T-cell (primary cell): ENCODE results near the gene MPDU1. TPM values are rescaled to one million over a fixed set of nuclear protein-coding genes. Genes with fewer than 3 reads are reported as not detected.
A peak's percentile ranks its signal among the peaks of the same experiment; 100 is the strongest.
"Not testable (repeated sequence)": the region's sequence is repeated elsewhere in the genome, so short reads cannot be mapped to it uniquely, and the experiment has no call there.

ENCODE experiments used
- ATAC-seq, 4 experiments: fragments of 200-7000 bp in 3 of 4; fragments of 150-1000 bp in 1 of 4; cut with Tn5 transposase; replicated peaks in 1 of 4; 1 replicate in 3 of 4; 2 replicates in 1 of 4; pipeline ENCODE4 v1.10.0; 2021; ENCODE audit warnings: moderate library complexity in 3 of 4, mild to moderate bottlenecking in 2 of 4, moderate number of reproducible peaks in 1 of 4
- CTCF ChIA-PET, 2 donors: fragments of 300-600 bp; sonication (Branson Sonifier 250); formaldehyde crosslinking; loops; one replicate each; lab custom pipeline; 2022; ENCODE audit warnings: antibody characterized with exemption in 2 of 2; lab: Charles Lee
- POLR2A ChIA-PET, 2 donors: fragments of 300-600 bp; sonication (Branson Sonifier 250); formaldehyde crosslinking; loops; one replicate each; lab custom pipeline; 2022; ENCODE audit warnings: antibody characterized with exemption in 2 of 2; lab: Charles Lee
- DNase-seq, 35 experiments: peaks; one replicate each; pipeline versions ENCODE4 v3.0.0 to v3.0.0-alpha.2; 2013 to 2023
- H3K27ac ChIP-seq: one replicate; pipeline ENCODE4 v1.5.1; 2013; ENCODE audit warnings: low read length
- H3K27me3 ChIP-seq, 2 experiments: replicated peaks in 1 of 2; 1 replicate in 1 of 2; 2 replicates in 1 of 2; pipeline versions ENCODE4 v1.6.1 to v1.7.0; 2013; ENCODE audit warnings: low read length in 1 of 2, mixed read lengths in 1 of 2; ENCODE audit not compliant: control insufficient read depth in 2 of 2, insufficient read depth in 2 of 2; ENCODE audit errors: extremely low read depth in 1 of 2
- H3K36me3 ChIP-seq, 2 donors: 1 replicate in 1 of 2; 2 replicates in 1 of 2; pipeline versions ENCODE4 v1.6.1 to v1.7.0; 2013; ENCODE audit warnings: low read length in 1 of 2; ENCODE audit not compliant: control insufficient read depth in 2 of 2, insufficient read depth in 1 of 2; ENCODE audit errors: extremely low read depth in 1 of 2
- H3K4me1 ChIP-seq, 2 experiments: 1 replicate in 1 of 2; 2 replicates in 1 of 2; pipeline versions ENCODE4 v1.6.1 to v1.7.0; 2013; ENCODE audit warnings: low read length in 2 of 2, mixed read lengths in 1 of 2; ENCODE audit not compliant: insufficient read depth in 2 of 2, control insufficient read depth in 1 of 2; ENCODE audit errors: extremely low read depth in 1 of 2
- H3K4me3 ChIP-seq, 2 donors: 1 replicate in 1 of 2; 2 replicates in 1 of 2; pipeline versions ENCODE4 v1.5.1 to v1.7.0; 2013; ENCODE audit warnings: mild to moderate bottlenecking in 2 of 2, low read length in 1 of 2, moderate library complexity in 1 of 2; ENCODE audit not compliant: control insufficient read depth in 1 of 2; ENCODE audit errors: extremely low read depth in 1 of 2
- H3K9me3 ChIP-seq: 2 replicates; pipeline ENCODE4 v1.7.0; 2013
- H3K27ac Mint-ChIP-seq, 2 donors: one replicate each; pipeline ENCODE4 v1.8.0; 2020 to 2021; ENCODE audit warnings: mild to moderate bottlenecking in 2 of 2, mixed read lengths in 2 of 2
- H3K27me3 Mint-ChIP-seq, 2 donors: one replicate each; pipeline ENCODE4 v1.8.0; 2021 to 2022; ENCODE audit warnings: mixed read lengths in 2 of 2
- H3K36me3 Mint-ChIP-seq: one replicate; pipeline ENCODE4 v1.8.0; 2021; ENCODE audit warnings: mixed read lengths
- H3K4me1 Mint-ChIP-seq, 3 donors: one replicate each; pipeline ENCODE4 v1.8.0; 2020 to 2022; ENCODE audit warnings: mixed read lengths in 3 of 3, mild to moderate bottlenecking in 1 of 3
- H3K4me3 Mint-ChIP-seq, 3 donors: one replicate each; pipeline ENCODE4 v1.8.0; 2020 to 2022; ENCODE audit warnings: mild to moderate bottlenecking in 3 of 3, mixed read lengths in 3 of 3, moderate library complexity in 3 of 3
- H3K9me3 Mint-ChIP-seq, 3 donors: one replicate each; pipeline ENCODE4 v1.8.0; 2020 to 2022; ENCODE audit warnings: mixed read lengths in 3 of 3
- WGBS: methylation state at CpG from one replicate; pipeline ENCODE4 v1.1.5; 2013; ENCODE audit warnings: missing lambda C conversion rate; ENCODE audit not compliant: insufficient coverage; 5-methylcytosine and 5-hydroxymethylcytosine counted together
- total RNA-seq, 35 experiments: library from RNA in 6 of 35; stranded (reverse) in 6 of 35; fragments of 120-200 nt in 1 of 35; gene quantifications; one replicate each; pipeline versions ENCODE4 v1.2.1 to v1.2.4 and lab custom pipeline; 2013 to 2026

The MPDU1 gene
- total RNA-seq, 5 donors from 2014 or later (not counting 1 experiment from before 2014, with no cell fraction given), result 27.0 to 31.4 (median 28.6) TPM

- no peak within 1 kb of the TSS for H3K27ac Mint-ChIP-seq
- ATAC-seq (peak in 1 of 4 experiments; percentile 5), DNase-seq (no peak)
- peaks cover 9 to 73% of the 10 kb centered on the region in 2 donors for H3K36me3 ChIP-seq
- no peaks in the 10 kb centered on the region for H3K27me3 ChIP-seq
- no peaks in the 10 kb centered on the region for H3K9me3 Mint-ChIP-seq
- H3K4me1 ChIP-seq, result peaks cover 2 to 19% of the 10 kb centered on the region in 2 experiments
- H3K4me3 ChIP-seq, result no peak within 1 kb of the TSS
- no peaks in the 10 kb centered on the region for H3K9me3 ChIP-seq
- H3K27me3 Mint-ChIP-seq, result no peaks in the 10 kb centered on the region
- H3K36me3 Mint-ChIP-seq, result peaks cover 38% of the 10 kb centered on the region
- H3K27ac ChIP-seq, result no peak within 1 kb of the TSS
- H3K4me3 Mint-ChIP-seq, result no peak within 1 kb of the TSS
- CTCF ChIA-PET, result interaction anchor here (0.6 to 1.5 kb wide), 5 partner anchors 74 to 153 kb away, joined by 3 to 6 read pairs (median 4); no protein-coding TSS in a partner anchor
- WGBS, result 83% methylated on average over 17 of the region's 24 CpGs
- peaks cover 3 to 9% (median 4%) of the 10 kb centered on the region in 3 donors for H3K4me1 Mint-ChIP-seq
- POLR2A ChIA-PET, result interaction anchor here in 1 of 2 donors (0.6 to 1.2 kb wide), 2 partner anchors 98 to 352 kb away, joined by 3 to 4 read pairs; no protein-coding TSS in a partner anchor
Observed at GRCh38 chr17:7589891-7590691, 6.4 kb downstream of the MPDU1 start, which contains the start of gene SOX15. SOX15 (minus strand) TSS chr17:7590094; CDS start chr17:7589676, 418 bp downstream.

DNA sequence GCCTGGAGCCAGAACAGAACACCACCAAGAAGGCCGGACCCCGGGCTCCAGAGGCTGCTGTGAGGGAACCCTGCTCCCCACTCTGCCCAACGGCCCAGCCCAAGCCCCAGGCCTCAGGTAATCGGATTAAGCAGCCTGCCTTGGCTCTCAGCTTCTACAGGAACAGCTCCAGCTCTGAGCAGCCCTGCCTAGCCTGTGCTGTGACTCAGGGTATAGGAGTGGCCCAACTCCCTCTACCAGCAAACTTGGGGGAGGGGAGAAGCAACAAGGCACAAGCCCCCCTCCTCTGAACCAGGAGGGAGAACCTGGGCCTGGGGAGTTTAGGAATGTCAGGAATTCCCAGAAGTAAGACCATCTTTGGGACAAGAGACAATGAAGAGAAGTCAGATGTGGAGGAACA lies 7.1 kb downstream of the MPDU1 start:
- H3K4me1 ChIP-seq, result peaks cover 0 to 13% of the 10 kb centered on the region in 2 experiments
- ATAC-seq (no peak), DNase-seq (no peak)
- ChIA-PET POLR2A (no interaction called here), CTCF (interaction anchor here in 1 of 2 donors (0.6 kb wide), 1 partner anchor 75 kb away, joined by 3 read pairs; no protein-coding TSS in a partner anchor)
- Mint-ChIP-seq H3K4me1 (peaks cover under 1 to 2% (median 1%) of the 10 kb centered on the region in 3 donors), H3K27ac (no peak overlapping the region), H3K36me3 (peaks cover 44% of the 10 kb centered on the region), H3K9me3 (no peaks in the 10 kb centered on the region), H3K27me3 (no peaks in the 10 kb centered on the region), H3K4me3 (no peak overlapping the region)
- H3K27ac ChIP-seq, result no peak overlapping the region
- WGBS, result 93% methylated on average over 4 of the region's 4 CpGs
- peaks cover 13 to 79% of the 10 kb centered on the region in 2 donors for H3K36me3 ChIP-seq
- no peaks in the 10 kb centered on the region for H3K9me3 ChIP-seq
- no peaks in the 10 kb centered on the region for H3K27me3 ChIP-seq
- no peak overlapping the region for H3K4me3 ChIP-seq

DNA sequence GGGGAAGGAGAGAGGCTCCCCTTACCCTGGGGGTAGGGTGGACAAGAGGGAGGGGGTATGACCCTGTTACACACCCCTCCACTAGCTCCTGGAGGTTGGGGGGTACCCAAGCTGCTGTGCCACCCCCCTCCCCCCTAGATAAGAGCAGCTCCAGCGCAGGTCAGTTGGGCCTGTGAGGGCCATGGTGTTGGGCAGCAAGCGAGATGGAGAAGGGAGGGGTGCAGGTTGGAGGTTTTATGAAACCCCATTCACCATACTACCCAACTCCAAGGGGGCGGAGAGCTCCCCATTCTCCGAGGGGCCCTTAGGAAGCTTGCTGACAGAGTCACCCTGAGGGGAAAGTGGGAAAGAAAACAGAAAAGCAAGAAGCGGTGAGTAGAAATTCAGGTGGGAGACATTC lies 7.9 kb downstream of the MPDU1 start:
- no peak overlapping the region for H3K4me3 Mint-ChIP-seq
- ChIA-PET CTCF (interaction anchor here in 1 of 2 donors (0.6 kb wide), 1 partner anchor 234 kb away, joined by 4 read pairs; no protein-coding TSS in a partner anchor), POLR2A (no interaction called here)
- no peaks in the 10 kb centered on the region for H3K27me3 Mint-ChIP-seq
- no peak overlapping the region for H3K27ac Mint-ChIP-seq
- ATAC-seq (no peak), DNase-seq (no peak)
- WGBS, result no CpG with 5 or more reads among the region's 5 CpGs
- peaks cover 48% of the 10 kb centered on the region for H3K36me3 Mint-ChIP-seq
- H3K27me3 ChIP-seq, result no peaks in the 10 kb centered on the region
- H3K9me3 Mint-ChIP-seq, result no peaks in the 10 kb centered on the region
- H3K9me3 ChIP-seq, result no peaks in the 10 kb centered on the region
- peaks cover 0 to 10% of the 10 kb centered on the region in 2 experiments for H3K4me1 ChIP-seq
- peaks cover 16 to 80% of the 10 kb centered on the region in 2 donors for H3K36me3 ChIP-seq
- H3K27ac ChIP-seq, result no peak overlapping the region
- H3K4me3 ChIP-seq, result no peak overlapping the region
- no peaks in the 10 kb centered on the region for H3K4me1 Mint-ChIP-seq

- Mint-ChIP-seq H3K4me3 (no peak overlapping the region), H3K4me1 (no peaks in the 10 kb centered on the region), H3K27ac (no peak overlapping the region), H3K36me3 (peaks cover 54% of the 10 kb centered on the region), H3K27me3 (no peaks in the 10 kb centered on the region), H3K9me3 (no peaks in the 10 kb centered on the region)
- DNase-seq (no peak), ATAC-seq (no peak)
- Histone ChIP-seq H3K27ac (no peak overlapping the region), H3K4me3 (no peak overlapping the region), H3K9me3 (no peaks in the 10 kb centered on the region), H3K27me3 (no peaks in the 10 kb centered on the region), H3K36me3 (peaks cover 15 to 76% of the 10 kb centered on the region in 2 donors), H3K4me1 (peaks cover 0 to 10% of the 10 kb centered on the region in 2 experiments)
- 94% methylated on average over 9 of the region's 23 CpGs for WGBS
- ChIA-PET POLR2A (interaction anchor here in 1 of 2 donors (0.7 kb wide), 1 partner anchor 268 kb away, joined by 4 read pairs; no protein-coding TSS in a partner anchor), CTCF (no interaction called here)
Observed at GRCh38 chr17:7592422-7593021, 8.9 kb downstream of the MPDU1 start.

GRCh38 chr17:7593296-7593695 lies 9.6 kb downstream of the MPDU1 start:
- DNase-seq (no peak), ATAC-seq (no peak)
- Mint-ChIP-seq H3K9me3 (no peaks in the 10 kb centered on the region), H3K36me3 (peaks cover 50% of the 10 kb centered on the region), H3K27ac (no peak overlapping the region), H3K4me1 (no peaks in the 10 kb centered on the region), H3K27me3 (no peaks in the 10 kb centered on the region), H3K4me3 (no peak overlapping the region)
- H3K4me1 ChIP-seq, result peaks cover 0 to 10% of the 10 kb centered on the region in 2 experiments
- ChIA-PET CTCF (no interaction called here), POLR2A (interaction anchor here in 1 of 2 donors (0.7 kb wide), 1 partner anchor 269 kb away, joined by 4 read pairs; no protein-coding TSS in a partner anchor)
- no peak overlapping the region for H3K27ac ChIP-seq
- no peaks in the 10 kb centered on the region for H3K27me3 ChIP-seq
- H3K36me3 ChIP-seq, result peaks cover 12 to 73% of the 10 kb centered on the region in 2 donors
- H3K9me3 ChIP-seq, result no peaks in the 10 kb centered on the region
- H3K4me3 ChIP-seq, result no peak overlapping the region
- no CpG with 5 or more reads among the region's 12 CpGs for WGBS

DNA sequence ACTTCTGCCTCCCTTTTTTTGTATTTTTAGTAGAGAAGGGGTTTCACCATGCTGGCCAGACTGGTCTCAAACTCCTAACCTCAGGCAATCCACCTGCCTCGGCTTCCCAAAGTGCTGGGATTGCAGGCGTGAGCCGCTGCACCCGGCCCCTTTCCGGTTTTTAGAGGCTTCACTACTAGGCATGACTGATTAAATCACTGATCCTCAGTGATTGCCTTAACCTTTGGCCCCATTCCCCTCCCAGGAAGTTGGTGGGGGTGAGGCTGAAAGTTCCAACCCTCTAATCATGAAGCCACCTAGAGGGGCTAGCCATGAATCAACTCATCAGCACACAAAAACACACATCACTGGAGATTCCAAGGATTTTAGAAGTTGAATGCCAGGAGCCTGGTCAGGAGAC lies 13.9 kb downstream of the MPDU1 start:
- CTCF ChIA-PET, H3K4me1 Mint-ChIP-seq, H3K27ac Mint-ChIP-seq, H3K4me3 Mint-ChIP-seq, DNase-seq, H3K27ac ChIP-seq, H3K9me3 Mint-ChIP-seq, H3K27me3 ChIP-seq, H3K4me1 ChIP-seq, ATAC-seq, H3K9me3 ChIP-seq, H3K4me3 ChIP-seq, H3K27me3 Mint-ChIP-seq, POLR2A ChIA-PET: not testable (repeated sequence)
- H3K36me3 Mint-ChIP-seq, result peaks cover 55% of the 10 kb centered on the region
- peaks cover 8 to 81% of the 10 kb centered on the region in 2 donors for H3K36me3 ChIP-seq
- WGBS, result no CpG with 5 or more reads among the region's 5 CpGs
